DOHH2 (cell line): ENCODE results near the gene PMVK.

Experiments
- H3F3A ChIP-seq: fragments of 200-600 bp; sonication (generic), shearing (Covaris generic); 2 replicates; pipeline ENCODE4 v1.6.0; 2016; ENCODE audit warnings: antibody characterized with exemption, mild to moderate bottlenecking; ENCODE audit not compliant: control insufficient read depth, insufficient read depth
- H3K27ac ChIP-seq: fragments of 200-600 bp; sonication (generic); 2 replicates; pipeline ENCODE4 v1.5.1; 2014; ENCODE audit warnings: low read depth, mild to moderate bottlenecking, low read length, moderate library complexity
- H3K27me3 ChIP-seq: fragments of 200-600 bp; sonication (generic); 2 replicates; pipeline ENCODE4 v1.6.1; 2014; ENCODE audit warnings: mild to moderate bottlenecking, low read length, mixed read lengths; ENCODE audit not compliant: control insufficient read depth
- H3K36me3 ChIP-seq: fragments of 200-600 bp; sonication (generic); 2 replicates; pipeline ENCODE4 v1.6.1; 2014; ENCODE audit warnings: mild to moderate bottlenecking, low read length, moderate library complexity, mixed read lengths; ENCODE audit not compliant: control insufficient read depth
- H3K4me1 ChIP-seq: fragments of 200-600 bp; sonication (generic); 2 replicates; pipeline ENCODE4 v1.6.1; 2014; ENCODE audit warnings: mild to moderate bottlenecking, low read length, mixed read lengths; ENCODE audit not compliant: control insufficient read depth
- H3K4me2 ChIP-seq: fragments of 200-600 bp; sonication (generic); 2 replicates; pipeline ENCODE4 v1.6.0; 2014; ENCODE audit warnings: mild to moderate bottlenecking, low read length, moderate library complexity
- H3K4me3 ChIP-seq: fragments of 200-600 bp; sonication (generic); 2 replicates; pipeline ENCODE4 v1.5.1; 2014; ENCODE audit warnings: mild to moderate bottlenecking, low read length, mixed read lengths
- H3K79me2 ChIP-seq: fragments of 200-600 bp; sonication (generic); 2 replicates; pipeline ENCODE4 v1.6.1; 2014; ENCODE audit warnings: mild to moderate bottlenecking, low read length, mixed read lengths; ENCODE audit not compliant: control insufficient read depth
- H3K9me2 ChIP-seq: fragments of 200-600 bp; sonication (generic); replicated peaks from 2 replicates; pipeline ENCODE4 v1.6.1; 2014; ENCODE audit warnings: mild to moderate bottlenecking, low read length, mixed read lengths; ENCODE audit not compliant: control insufficient read depth
- H3K9me3 ChIP-seq: fragments of 200-600 bp; sonication (generic); 2 replicates; pipeline ENCODE4 v1.6.1; 2014; ENCODE audit warnings: antibody characterized with exemption, low read length, mixed read lengths; ENCODE audit not compliant: control insufficient read depth, insufficient read depth
- H4K20me1 ChIP-seq: fragments of 200-600 bp; sonication (generic); 2 replicates; pipeline ENCODE4 v1.6.0; 2014; ENCODE audit warnings: low read depth, mild to moderate bottlenecking, antibody characterized with exemption, low read length, moderate library complexity; ENCODE audit not compliant: control insufficient read depth, insufficient read depth
- CTCF ChIP-seq: fragments of 200-600 bp; sonication (generic); IDR thresholded peaks from one replicate; pipeline ENCODE4 v1.5.1; 2014; ENCODE audit warnings: antibody characterized with exemption, mild to moderate bottlenecking, low read depth, low read length; ENCODE audit not compliant: poor library complexity, severe bottlenecking
- EZH2phosphoT487 ChIP-seq: fragments of 200-600 bp; sonication (generic); IDR thresholded peaks from 2 replicates; pipeline ENCODE4 v1.6.1; 2017; ENCODE audit warnings: borderline replicate concordance, mild to moderate bottlenecking, antibody characterized with exemption, low read length, moderate library complexity, mixed read lengths

PMVK gene

GRCh38 chr1:154972517-154973343 lies 36.2 kb upstream of the PMVK start:
- H3K36me3 ChIP-seq = peaks cover 61% of the 10 kb centered on the region
- no peak overlapping the region for H3K27ac ChIP-seq
- no peaks in the 10 kb centered on the region for H3K27me3 ChIP-seq
- peaks cover 8% of the 10 kb centered on the region for H3F3A ChIP-seq
- H3K9me3 ChIP-seq = no peaks in the 10 kb centered on the region
- peak overlapping the region; percentile 95 for H3K4me3 ChIP-seq
- peaks cover 14% of the 10 kb centered on the region; the same call in 1 of the 2 replicates for H4K20me1 ChIP-seq
- H3K4me1 ChIP-seq = peaks cover 48% of the 10 kb centered on the region
- H3K9me2 ChIP-seq = no peaks in the 10 kb centered on the region
- TF ChIP-seq EZH2phosphoT487 (no peak), CTCF (no peak)
- H3K79me2 ChIP-seq = peaks cover 80% of the 10 kb centered on the region
- peak overlapping the region; percentile 70 for H3K4me2 ChIP-seq

- H3K27ac ChIP-seq = no peak overlapping the region
- no peak overlapping the region; the same call in 1 of the 2 replicates for H3K4me3 ChIP-seq
- no peak overlapping the region for H3K4me2 ChIP-seq
- TF ChIP-seq CTCF = no peak
- TF ChIP-seq EZH2phosphoT487 = no peak
- peaks cover 61% of the 10 kb centered on the region for H3K36me3 ChIP-seq
- H3K9me2 ChIP-seq = no peaks in the 10 kb centered on the region
- H3F3A ChIP-seq = peaks cover 4% of the 10 kb centered on the region; the same call in 1 of the 2 replicates
- H3K9me3 ChIP-seq = no peaks in the 10 kb centered on the region
- peaks cover 43% of the 10 kb centered on the region for H3K4me1 ChIP-seq
- H3K79me2 ChIP-seq = peaks cover 74% of the 10 kb centered on the region
- H3K27me3 ChIP-seq = no peaks in the 10 kb centered on the region
- H4K20me1 ChIP-seq = peaks cover 14% of the 10 kb centered on the region; the same call in 1 of the 2 replicates
These were observed 35.6 kb upstream of the PMVK start for GRCh38 chr1:154972213-154972516.

GRCh38 chr1:154971341-154971998 lies 35.0 kb upstream of the PMVK start:
- H3K4me2 ChIP-seq = peak overlapping the region; percentile 48
- no peak for TF ChIP-seq CTCF
- no peak for TF ChIP-seq EZH2phosphoT487
- peaks cover 62% of the 10 kb centered on the region for H3K36me3 ChIP-seq
- no peak overlapping the region for H3K27ac ChIP-seq
- H3K4me3 ChIP-seq = peak overlapping the region; percentile 31; the same call in 1 of the 2 replicates
- H3K27me3 ChIP-seq = no peaks in the 10 kb centered on the region
- H3K79me2 ChIP-seq = peaks cover 67% of the 10 kb centered on the region
- no peaks in the 10 kb centered on the region for H3K9me3 ChIP-seq
- H3K4me1 ChIP-seq = peaks cover 36% of the 10 kb centered on the region
- H3F3A ChIP-seq = peaks cover 4% of the 10 kb centered on the region; the same call in 1 of the 2 replicates
- H3K9me2 ChIP-seq = no peaks in the 10 kb centered on the region
- H4K20me1 ChIP-seq = peaks cover 13% of the 10 kb centered on the region; the same call in 1 of the 2 replicates
